ENCODE data around the gene ZFAND5. TPM values are rescaled to one million over a fixed set of nuclear protein-coding genes. Genes with fewer than 3 reads are reported as not detected.

ZFAND5 gene, protein sequence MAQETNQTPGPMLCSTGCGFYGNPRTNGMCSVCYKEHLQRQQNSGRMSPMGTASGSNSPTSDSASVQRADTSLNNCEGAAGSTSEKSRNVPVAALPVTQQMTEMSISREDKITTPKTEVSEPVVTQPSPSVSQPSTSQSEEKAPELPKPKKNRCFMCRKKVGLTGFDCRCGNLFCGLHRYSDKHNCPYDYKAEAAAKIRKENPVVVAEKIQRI
- 219 TPM for total RNA-seq

DNA sequence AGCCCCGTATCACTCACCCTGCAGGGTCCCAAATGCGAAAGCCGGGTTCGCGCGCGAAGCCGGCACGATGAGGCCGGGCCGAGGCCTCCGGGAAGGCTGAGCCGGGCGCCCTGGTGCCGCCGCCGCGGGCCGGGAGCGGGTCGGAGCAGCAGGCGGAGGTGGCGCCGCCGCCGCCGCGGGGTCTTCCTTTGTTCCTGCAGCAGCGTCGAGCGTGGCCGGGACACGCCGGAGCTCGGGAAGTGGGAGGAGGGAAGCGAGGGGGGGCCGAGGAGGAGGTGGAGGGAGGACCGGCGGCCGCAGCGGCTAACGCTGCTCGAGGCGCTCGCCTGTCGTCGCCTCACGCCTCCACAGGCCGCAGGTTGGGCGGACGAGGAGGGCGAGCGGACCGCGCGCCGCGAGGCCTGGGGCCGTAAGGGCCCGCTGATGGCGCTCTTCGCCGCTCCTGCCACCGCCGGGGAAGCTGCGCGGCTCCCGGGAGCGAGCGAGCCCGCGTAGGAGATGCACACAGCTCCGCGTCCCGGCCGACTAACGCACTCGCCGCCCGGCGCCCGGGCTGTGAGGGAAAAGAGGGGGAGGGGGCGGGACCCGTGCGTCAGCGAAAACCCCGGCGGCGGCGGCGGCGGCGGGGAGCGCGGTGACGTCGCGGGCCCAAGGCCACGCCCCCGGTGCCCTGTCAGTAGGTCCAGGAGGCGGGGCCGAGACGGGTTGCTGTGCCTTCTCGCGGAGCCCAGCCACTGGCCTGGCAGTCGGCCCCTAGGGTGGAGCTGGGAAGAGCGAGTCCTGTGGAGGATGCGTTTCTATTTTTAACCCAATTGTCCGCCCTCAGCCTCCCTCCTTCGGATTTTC is at the start of gene ZFAND5:
TSS of gene ZFAND5 (minus strand) at position 530 of the 846 bp plus-strand sequence. CDS start 4,430 bp downstream, outside the sequence.
- DNase-seq (ENCODE audit: low spot score in 2 of 2) (peak; percentile 96 to 98), FAIRE-seq (no peak)

DNA sequence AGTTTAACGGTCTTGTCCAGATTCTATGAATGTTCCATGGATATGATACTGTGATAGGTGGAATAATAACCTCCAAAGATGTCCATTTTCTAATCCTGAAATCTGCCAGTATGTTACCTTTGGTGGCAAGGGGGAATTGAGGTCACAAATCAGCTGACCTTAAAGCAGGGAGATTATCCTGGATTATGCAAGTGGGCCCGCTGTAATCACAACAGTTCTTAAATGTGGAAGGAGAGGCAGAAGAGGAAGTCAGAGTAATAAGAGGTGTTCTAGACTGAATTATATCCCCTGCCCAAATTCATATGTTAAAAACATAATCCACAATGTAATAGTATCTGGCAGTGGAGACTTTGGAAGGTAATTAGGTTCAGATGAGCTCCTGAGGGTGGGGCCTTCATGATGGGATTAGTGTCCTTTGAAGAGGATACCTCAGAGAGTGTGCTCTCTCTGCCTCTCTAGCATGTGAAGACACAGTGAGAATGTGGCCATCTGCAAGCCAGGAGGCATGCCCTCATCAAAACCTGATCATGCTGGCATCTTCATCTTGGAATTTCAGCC is 47.6 kb upstream of the ZFAND5 start:
- FAIRE-seq (no peak), DNase-seq (ENCODE audit: low spot score in 2 of 2) (no peak)

DNA sequence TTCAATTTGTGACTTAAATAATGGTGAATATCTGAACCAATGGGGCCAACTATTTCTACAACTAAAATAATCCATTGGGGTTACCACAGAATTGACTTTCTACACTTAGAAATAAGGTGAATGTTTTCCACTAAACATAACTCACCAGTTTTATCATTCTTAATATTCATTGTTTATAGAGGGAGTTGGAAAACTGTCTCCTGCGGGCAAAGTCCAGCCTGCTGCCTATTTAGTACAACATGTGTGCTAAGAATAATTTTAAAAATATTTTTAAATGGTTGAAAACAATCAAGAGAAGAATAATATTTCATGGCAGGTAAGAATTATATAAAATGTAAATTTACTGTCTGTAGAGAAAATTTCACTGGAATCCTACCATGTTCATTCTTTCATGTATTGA is 45.2 kb upstream of the ZFAND5 start:
- DNase-seq (ENCODE audit: low spot score in 2 of 2) (no peak), FAIRE-seq (no peak)

DNA sequence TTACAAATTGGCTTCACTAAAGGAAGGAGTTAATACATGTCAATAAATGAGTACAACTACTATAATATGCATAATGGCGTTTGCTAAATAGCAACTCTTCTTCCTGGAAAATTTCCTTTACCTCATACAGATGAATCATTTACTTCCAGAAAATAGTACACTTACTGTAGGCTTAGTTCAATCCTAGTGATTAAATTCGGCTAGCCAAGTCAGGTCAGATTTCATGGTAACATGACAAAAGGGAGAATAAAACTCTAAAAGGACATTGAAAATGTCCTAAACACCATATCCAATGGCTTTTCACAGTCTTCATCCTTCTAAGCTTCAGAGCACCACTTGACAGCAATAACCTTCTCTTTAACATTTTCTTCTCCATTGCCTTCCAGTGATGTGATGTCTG is 42.1 kb upstream of the ZFAND5 start:
- DNase-seq (ENCODE audit: low spot score in 2 of 2) (no peak), FAIRE-seq (no peak)

DNA sequence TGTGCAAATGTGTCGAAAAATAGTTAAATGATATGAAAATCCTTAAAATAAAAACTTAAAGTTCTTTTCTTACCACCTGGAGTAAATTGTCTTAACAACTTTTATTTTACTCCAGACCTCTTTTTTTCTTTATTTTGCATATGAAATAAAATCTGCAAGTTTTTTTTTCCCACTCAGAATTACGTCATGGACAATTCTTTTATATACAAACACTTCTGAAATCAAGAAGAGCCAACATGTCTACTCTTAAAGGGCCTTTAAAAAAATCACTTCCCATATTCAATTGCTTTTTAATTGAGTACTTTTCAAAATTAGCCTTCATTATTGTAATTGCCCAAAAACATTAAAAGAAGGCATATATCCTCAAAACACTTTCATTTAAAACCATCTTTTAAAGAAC is 37.7 kb upstream of the ZFAND5 start:
- FAIRE-seq (peak; percentile 30), DNase-seq (ENCODE audit: low spot score in 2 of 2) (no peak)

DNA sequence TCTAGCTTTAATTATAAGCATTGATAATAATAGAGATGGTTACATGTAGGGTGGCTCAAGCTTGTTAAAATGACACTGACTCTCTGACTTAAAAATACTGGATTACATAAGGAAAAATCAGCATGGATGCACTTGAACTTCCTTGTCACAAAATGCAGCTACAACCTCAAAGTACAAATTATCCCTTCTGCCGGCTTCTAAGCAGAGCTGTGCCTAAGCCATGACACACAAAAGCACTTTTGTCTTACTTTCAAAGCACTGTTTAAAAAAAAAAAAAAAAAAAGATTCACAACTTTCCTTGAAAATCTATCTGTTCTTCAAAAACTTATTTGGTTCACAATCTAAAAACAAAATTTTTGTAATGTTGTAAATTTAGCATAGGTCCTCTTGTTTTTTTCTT is 36.4 kb upstream of the ZFAND5 start:
- peak; percentile 91 for FAIRE-seq
- peak in 1 of 2 donors; percentile 17 for DNase-seq (ENCODE audit: low spot score in 2 of 2)

DNA sequence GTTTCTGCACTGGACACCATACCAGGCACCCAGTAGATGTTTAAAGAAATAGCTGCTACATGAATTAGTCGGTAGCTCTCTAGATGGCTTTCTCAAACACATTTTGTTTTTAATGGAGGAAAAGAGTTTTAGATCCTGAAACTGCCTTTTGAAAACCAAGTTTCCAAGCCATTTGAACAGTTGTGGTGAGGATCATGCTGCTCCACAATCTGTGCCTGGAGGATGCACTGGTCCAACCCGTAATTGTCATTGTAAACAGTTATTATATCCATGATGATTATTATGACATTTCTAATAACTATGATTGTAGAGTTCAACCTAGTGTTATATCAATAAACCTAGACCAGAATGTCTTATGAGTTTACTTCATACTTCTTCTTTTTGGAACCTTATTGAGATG is 35.9 kb upstream of the ZFAND5 start:
- FAIRE-seq (no peak), DNase-seq (ENCODE audit: low spot score in 2 of 2) (no peak)

DNA sequence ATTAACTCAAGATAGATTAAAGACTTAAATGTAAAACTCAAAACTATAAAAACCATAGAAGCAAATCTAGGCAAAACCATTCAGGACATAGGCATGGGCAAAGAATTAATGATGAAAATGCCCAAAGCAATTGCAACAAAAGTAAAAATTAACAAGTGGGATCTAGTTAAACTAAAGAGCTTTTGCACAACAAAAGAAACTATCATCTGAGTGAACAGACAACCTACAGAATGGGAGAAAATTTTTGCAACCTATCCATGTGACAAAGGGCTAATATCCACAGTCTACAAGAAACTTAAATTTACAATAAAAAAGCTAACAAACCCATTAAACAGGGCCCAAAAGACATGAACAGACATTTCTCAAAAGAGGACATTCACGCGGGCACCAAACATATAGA is 34.4 kb upstream of the ZFAND5 start:
- no peak for FAIRE-seq
- no peak for DNase-seq (ENCODE audit: low spot score in 2 of 2)

DNA sequence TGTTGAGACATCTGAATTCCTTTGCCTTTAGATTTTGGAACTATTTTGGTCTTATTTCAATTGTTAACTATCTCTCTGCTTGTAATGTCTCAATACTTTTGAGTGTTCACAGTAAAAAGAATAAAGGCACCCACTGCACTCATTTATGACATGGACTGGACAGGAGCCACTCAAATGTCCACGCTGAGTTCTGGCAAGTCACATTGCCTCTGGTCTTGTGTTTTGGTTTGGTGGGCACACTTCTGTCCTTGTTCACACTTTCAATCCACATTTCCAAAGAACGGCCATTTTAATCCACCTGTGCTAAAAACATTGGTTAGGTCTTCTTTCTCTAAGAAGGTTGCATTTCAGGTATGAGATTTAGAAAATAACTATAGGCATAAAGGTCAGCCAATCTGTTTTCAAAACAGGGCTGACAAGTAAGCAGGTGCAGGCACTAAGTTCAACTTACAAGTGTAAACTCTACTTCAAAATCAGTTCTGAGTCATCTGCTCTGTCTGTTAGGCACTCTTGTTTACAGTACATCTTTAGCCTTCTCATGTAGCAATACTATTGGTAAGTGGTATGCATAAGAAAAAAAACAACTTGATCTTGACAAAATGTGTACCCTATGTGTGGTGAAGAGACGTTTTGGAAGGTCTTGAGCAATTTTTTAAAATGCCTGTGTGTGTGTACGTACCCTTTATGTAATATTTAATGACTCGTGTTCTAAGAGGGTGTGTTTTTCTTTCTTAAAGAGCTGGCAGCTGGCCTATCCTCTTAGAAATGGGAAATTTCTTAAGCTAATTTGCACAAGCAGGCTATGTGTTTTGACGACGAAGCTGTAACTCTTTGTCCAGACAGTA is 31.5 kb upstream of the ZFAND5 start:
- no peak for FAIRE-seq
- no peak for DNase-seq (ENCODE audit: low spot score in 2 of 2)

DNA sequence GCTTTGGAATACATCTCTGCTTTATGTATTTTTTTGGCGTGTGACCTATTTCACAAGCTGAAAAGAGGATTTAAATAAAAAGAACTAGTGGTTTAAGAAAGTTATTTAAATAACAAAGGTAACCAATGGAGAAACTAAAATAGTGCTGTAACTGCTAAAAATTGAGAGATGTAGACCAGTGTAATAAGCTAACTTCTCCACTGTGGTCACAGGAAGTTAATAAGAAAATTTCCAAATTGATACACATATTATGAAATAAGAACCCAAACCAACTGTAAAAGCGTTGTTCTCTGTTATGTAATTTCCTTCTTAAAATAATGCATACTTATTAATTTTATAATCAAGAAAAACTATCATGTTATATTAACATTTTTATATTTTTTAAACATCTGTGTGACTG is 29.1 kb upstream of the ZFAND5 start:
- FAIRE-seq (peak; percentile 87), DNase-seq (ENCODE audit: low spot score in 2 of 2) (no peak)

DNA sequence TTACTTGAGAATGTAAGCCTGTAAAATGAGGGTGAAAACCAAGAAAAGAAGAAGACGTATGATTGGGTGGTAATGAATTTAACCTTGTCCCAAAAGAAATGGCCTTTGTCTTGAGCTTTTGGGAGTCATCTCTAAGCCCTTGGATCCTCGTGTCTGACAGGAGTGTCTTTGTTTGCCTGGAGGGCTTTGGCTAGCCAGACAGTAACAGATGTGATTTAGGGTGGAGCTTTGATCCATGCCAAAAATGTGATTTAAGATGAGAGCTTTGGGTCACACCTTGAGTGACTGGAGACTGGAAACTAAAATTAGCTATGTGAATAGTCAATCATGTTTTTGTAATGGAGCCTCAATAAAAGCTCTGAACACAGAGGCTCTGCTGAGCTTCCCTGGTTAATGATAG is 25.9 kb upstream of the ZFAND5 start:
- no peak for DNase-seq (ENCODE audit: low spot score in 2 of 2)
- FAIRE-seq, result no peak

DNA sequence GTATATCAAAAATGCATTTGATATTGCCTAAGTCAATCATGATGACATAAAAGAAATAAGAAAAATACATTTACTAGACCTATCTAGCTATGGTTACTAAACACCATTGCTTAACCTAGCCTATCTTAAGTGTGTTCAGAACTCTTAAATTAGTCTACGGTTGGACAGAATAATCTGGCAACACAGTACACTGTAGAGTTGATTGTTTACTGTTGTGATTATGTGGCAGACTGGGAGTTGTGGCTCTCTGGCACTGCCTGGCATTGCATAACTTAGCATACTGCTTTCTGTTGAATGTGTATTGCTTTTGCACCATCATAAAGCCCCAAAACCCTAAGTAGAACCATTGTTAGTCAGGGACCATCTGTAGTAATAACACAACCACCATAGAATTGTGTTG is 21.2 kb upstream of the ZFAND5 start:
- no peak for FAIRE-seq
- no peak for DNase-seq (ENCODE audit: low spot score in 2 of 2)

DNA sequence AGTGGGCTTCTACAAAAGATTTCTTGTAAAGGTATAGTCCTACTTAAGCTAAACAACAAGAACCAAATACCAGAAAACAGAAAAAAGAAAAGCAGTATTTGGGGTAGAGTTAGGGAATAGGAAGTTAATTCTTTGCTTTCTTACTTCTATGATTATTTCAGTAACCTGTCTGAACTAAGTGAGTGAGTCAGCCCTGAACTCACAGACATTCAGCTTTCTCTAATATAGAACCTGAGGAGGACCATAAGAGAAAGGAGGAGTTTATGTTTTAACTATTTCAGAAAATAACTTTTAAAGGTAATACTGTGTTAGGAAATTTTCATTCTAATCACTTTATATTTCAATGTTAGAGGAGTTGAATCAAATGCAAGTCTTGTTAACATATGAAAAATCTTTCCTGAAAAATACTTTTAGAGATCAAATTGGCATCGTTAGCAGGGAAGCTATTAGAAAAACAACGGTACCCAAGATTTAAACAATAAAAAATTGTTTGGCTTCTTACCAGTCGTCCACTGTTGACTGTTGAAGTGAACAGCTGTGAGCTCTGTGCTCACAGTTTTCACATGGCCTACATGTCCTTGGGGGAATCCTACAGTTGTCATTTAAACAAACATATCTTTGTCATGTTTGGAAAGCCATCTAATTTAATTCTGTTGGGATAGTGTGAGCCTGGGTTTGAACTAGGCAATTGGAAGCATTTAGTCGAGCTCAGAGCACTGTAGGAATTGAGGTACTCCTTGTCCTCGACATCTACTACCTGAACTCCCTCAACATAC is 19.9 kb upstream of the ZFAND5 start:
- no peak for DNase-seq (ENCODE audit: low spot score in 2 of 2)
- no peak for FAIRE-seq

DNA sequence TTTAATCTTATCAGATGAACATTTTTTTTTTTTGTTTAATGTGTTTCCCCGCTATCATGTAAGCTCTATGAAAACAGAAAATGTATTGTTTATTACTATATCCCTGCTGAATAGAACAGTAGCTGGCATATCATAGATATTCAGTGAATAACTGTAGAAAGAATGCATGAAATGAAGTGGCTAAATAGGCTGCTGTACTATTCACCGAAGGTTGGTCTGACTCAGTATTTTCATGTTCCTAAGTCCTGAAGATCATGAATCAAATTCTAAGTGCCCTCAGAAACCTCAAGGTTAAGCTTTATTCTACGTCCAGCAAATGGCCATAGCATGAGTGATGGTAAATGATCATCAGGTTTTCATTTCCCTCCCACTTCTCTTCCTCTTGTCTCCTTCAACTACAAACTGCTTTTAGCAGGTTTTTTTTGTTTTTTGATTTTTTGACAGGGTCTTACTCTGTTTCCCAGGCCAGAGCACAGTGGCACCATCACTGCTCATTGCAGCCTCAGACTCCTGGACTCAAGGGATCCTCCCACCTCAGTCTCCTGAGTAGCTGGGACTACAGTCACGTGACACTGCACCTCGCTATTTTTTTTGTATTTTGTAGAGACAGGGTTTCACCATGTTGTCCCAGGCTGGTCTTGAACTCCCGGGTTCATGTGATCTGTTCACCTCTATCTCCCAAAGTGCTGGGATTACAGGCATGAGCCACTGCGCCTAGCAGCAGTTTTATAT is 19.1 kb upstream of the ZFAND5 start:
- no peak for FAIRE-seq
- no peak for DNase-seq (ENCODE audit: low spot score in 2 of 2)

DNA sequence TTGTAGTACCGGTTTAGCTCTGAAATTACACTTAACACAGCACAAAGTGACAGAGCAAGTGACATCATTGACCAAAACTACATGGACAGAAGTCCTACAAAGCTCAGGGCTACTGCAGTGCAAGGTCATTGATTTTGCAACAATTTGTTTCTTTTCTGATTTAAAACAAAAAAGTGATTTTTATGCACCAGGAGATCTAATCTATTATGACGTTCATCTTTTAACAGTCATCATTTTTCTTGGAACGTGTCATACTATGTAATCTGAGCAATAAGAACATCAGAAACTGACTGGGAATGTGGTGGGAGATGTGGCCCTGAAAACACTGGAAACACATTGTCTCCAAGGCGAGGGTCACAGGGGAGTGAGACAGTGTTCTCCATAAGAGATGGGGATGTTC is 17.4 kb upstream of the ZFAND5 start:
- no peak for DNase-seq (ENCODE audit: low spot score in 2 of 2)
- FAIRE-seq, result no peak

DNA sequence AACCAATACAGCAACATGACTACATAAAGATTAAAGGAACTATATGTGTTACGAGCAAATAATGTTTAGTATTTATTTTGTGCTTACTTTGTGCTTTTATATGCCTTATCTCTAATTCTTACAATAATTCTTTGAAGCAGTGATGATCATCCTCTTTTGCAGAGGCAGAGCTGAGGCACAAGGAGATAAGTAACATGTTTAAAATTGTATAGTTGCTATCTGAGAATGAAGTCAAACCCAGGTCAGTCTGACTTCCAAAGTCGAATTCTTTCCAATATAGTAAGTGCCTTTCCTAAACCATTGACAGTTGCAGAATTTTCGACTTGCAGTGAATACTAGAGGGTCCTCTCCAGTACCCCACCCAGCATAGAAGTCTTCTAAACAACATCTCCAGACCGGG is 12.0 kb upstream of the ZFAND5 start:
- DNase-seq (ENCODE audit: low spot score in 2 of 2), result no peak
- no peak for FAIRE-seq

DNA sequence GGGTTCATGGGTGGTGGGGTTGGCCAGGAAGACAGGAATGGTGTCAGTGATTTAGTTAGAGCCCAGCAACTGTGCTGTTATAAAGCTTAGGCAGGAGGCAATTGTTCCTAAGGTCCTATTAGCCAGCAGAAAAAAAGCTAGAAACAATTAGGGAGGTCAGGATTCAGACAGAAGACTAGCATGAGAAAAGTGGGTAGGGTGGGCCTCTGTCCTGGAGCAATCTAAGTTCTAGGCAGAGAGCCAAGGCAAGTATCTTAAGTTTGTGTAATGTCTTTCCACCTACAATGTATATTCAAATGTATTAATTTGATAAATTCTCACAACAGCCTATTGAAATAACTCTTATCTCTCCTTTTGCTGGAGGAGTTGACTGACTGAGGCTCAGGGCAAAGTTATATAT is 6.1 kb upstream of the ZFAND5 start:
- DNase-seq (ENCODE audit: low spot score in 2 of 2) (no peak), FAIRE-seq (no peak)

DNA sequence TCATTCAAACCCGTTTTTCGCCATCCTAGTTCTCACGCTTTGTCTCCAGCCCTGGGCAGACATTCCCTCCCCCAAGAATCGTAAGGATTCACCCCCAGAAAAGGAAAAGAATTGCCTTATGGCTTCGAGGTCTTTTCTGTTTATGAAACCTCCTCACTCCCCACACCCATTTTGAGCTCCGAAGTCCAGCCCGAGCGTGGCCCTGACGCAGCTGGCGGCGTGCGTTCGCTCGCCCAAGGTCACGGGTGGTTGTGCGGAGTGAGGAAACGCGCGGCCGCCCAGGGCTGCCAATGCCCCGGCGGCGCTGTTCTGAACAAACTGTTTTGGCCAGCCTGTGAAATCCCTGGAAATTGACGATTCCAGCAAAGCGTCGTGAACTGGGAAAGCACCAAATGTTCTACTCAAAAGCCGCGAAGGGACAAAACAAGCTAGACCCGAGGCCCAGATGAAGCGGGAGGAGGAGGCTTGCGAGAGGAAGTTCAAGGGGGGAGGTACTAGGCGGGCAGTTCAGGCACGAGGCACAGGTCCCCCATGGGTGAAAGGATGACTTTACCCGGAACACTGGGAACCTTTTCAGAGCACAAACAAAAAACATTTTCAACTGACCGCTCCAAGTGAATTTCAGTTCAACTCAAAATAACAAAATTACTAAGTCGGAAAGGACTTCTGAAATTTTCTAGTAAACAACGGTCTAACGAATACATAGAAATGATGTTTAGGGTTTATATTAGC is 683 bp upstream of the ZFAND5 start:
- FAIRE-seq (no peak), DNase-seq (ENCODE audit: low spot score in 2 of 2) (peak; percentile 63 to 72)

All from frontal cortex (tissue), 4 donors.